GM10266 (cell line): ENCODE results near the gene POLR3A.

Experiments used
- DNase-seq: peaks from one replicate; pipeline ENCODE4 v3.0.0; 2012; ENCODE audit errors: extremely low spot score
- TF ChIP-seq, protein P1 (sequence below): IDR thresholded peaks from 2 replicates; pipeline ENCODE4 v1.5.1; 2012; ENCODE audit warnings: mild to moderate bottlenecking, low read depth; ENCODE audit not compliant: control insufficient read depth, insufficient read depth; ENCODE audit errors: missing control alignments

Gene POLR3A

DNA sequence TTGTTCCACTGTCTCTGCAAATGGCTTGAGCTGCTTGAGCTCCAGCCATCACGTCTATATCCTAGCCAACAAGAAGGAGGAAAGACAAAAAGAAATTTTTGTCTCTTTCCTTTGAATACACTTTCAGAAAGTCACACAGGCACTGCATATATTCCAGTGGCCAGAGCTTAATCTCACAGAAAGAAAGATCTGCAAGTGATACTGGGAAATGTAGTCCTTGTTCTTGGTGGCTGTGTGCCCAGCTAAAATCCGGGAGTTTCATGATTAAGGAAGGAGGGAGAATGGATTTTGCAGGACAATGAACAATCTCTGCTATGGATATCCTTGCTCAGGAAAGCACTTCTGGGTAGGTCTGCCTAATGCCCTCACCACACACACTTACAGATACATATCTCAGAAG, 83.2 kb downstream of the POLR3A start:
- TF ChIP-seq, protein P1, sequence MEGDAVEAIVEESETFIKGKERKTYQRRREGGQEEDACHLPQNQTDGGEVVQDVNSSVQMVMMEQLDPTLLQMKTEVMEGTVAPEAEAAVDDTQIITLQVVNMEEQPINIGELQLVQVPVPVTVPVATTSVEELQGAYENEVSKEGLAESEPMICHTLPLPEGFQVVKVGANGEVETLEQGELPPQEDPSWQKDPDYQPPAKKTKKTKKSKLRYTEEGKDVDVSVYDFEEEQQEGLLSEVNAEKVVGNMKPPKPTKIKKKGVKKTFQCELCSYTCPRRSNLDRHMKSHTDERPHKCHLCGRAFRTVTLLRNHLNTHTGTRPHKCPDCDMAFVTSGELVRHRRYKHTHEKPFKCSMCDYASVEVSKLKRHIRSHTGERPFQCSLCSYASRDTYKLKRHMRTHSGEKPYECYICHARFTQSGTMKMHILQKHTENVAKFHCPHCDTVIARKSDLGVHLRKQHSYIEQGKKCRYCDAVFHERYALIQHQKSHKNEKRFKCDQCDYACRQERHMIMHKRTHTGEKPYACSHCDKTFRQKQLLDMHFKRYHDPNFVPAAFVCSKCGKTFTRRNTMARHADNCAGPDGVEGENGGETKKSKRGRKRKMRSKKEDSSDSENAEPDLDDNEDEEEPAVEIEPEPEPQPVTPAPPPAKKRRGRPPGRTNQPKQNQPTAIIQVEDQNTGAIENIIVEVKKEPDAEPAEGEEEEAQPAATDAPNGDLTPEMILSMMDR = no peak
- no peak for DNase-seq

- DNase-seq = no peak
- TF ChIP-seq, protein P1 = no peak
Observed at GRCh38 chr10:77944519-77944918, 84.8 kb downstream of the POLR3A start.

GRCh38 chr10:77943121-77943901, 86.0 kb downstream of the POLR3A start:
- DNase-seq = no peak

GRCh38 chr10:77941790-77942189, 87.5 kb downstream of the POLR3A start:
- no peak for DNase-seq
- TF ChIP-seq, protein P1 = no peak

More at GRCh38 chr10:77943121-77943901, 86.0 kb downstream of the POLR3A start:
- TF ChIP-seq, protein P1 = no peak

- TF ChIP-seq, protein P1 = no peak
Observed at GRCh38 chr10:77940627-77941026, 88.7 kb downstream of the POLR3A start.

DNA sequence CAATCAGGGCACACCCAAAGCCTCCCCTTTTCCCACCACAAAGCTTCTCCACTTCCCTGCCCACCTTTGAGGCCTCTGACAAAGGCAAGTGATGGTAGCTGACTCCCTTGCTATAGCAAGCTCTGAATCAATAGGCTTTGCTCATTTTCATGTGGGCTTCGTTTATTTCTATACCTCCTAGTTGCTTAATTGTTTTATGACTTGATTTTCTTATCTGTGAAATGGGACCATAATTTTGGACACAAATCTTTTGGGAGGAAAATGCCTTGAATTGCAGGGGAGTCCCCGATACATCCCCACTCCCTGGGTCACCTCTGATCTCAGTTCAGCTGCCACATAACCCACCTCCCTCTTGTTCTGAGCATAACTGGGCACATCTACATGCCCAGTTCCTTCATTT, 89.1 kb downstream of the POLR3A start:
- TF ChIP-seq, protein P1 = no peak
- DNase-seq = no peak

More at GRCh38 chr10:77940627-77941026, 88.7 kb downstream of the POLR3A start:
- DNase-seq = no peak

DNA sequence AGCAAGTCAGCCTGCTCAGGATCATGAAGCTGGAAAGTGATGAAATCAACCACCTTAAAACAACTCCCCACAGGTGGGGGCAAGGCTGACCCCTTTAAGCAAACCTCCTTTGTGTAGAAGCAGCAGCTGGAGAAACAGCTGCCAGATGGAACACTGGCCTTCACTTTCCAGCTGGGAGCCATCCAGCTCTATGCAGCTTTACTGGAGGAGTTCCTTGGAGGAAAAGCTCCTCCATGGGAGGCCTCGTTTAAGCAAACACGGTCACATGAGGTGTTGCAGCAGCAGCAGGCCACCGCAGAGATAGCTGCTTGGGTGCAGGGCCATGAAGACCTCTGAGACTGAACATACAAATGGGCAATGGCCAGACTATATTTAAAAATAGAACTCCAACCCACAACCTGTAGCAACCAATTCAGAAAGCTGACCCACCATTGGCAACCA, 89.7 kb downstream of the POLR3A start:
- no peak for DNase-seq

More for the DNA sequence above, 89.7 kb downstream of the POLR3A start:
- TF ChIP-seq, protein P1 = no peak
